B cell (primary cell): ENCODE results near the gene SCAMP5. TPM values are rescaled to one million over a fixed set of nuclear protein-coding genes. Genes with fewer than 3 reads are reported as not detected.

Source experiments
- ATAC-seq: fragments of 200-7000 bp; cut with Tn5 transposase; one replicate; pipeline ENCODE4 v1.10.0; 2021; ENCODE audit warnings: low read depth, mild to moderate bottlenecking, moderate number of reproducible peaks, moderate library complexity
- CTCF ChIA-PET: fragments of 350-600 bp; sonication (Branson Sonifier 250); formaldehyde crosslinking; loops from one replicate; lab custom pipeline; 2021; ENCODE audit warnings: antibody characterized with exemption, inconsistent platforms; lab: Charles Lee
- POLR2A ChIA-PET: fragments of 350-600 bp; sonication (Branson Sonifier 250); formaldehyde crosslinking; loops from one replicate; lab custom pipeline; 2021; ENCODE audit warnings: antibody characterized with exemption; lab: Charles Lee
- DNase-seq: peaks from one replicate; pipeline ENCODE4 v3.0.0; 2013
- H2AFZ ChIP-seq: 2 replicates; pipeline ENCODE4 v1.6.1; 2012; ENCODE audit warnings: mild to moderate bottlenecking, low read depth, low read length; ENCODE audit not compliant: insufficient read depth, poor library complexity, severe bottlenecking
- H3K27ac ChIP-seq, 2 donors: 1 replicate in 1 of 2; 2 replicates in 1 of 2; pipeline ENCODE4 v1.5.1; 2012 to 2013; ENCODE audit warnings: low read length in 2 of 2, mild to moderate bottlenecking in 2 of 2, moderate library complexity in 1 of 2
- H3K27me3 ChIP-seq, 4 experiments: fragments of 200-600 bp in 1 of 4; sonication (generic) in 1 of 4; replicated peaks in 1 of 4; 1 replicate in 2 of 4; 2 replicates in 2 of 4; pipeline versions ENCODE4 v1.6.1 to v1.7.0; 2013 to 2016; ENCODE audit warnings: low read length in 3 of 4, mild to moderate bottlenecking in 2 of 4, mixed read lengths in 1 of 4, moderate library complexity in 1 of 4; ENCODE audit not compliant: insufficient read depth in 4 of 4, control insufficient read depth in 3 of 4; ENCODE audit errors: control extremely low read depth in 1 of 4
- H3K36me3 ChIP-seq, 2 experiments: replicated peaks in 1 of 2; 1 replicate in 1 of 2; 2 replicates in 1 of 2; pipeline versions ENCODE4 v1.6.1 to v1.7.1; 2013; ENCODE audit warnings: low read length in 1 of 2; ENCODE audit not compliant: insufficient read depth in 2 of 2, control insufficient read depth in 1 of 2; ENCODE audit errors: control extremely low read depth in 1 of 2, extremely low read depth in 1 of 2
- H3K4me1 ChIP-seq, 2 donors: fragments of 200-600 bp in 1 of 2; sonication (generic) in 1 of 2; 1 replicate in 1 of 2; 2 replicates in 1 of 2; pipeline versions ENCODE4 v1.5.1 to v1.6.1; 2013 to 2017; ENCODE audit warnings: low read length in 2 of 2; ENCODE audit not compliant: control insufficient read depth in 2 of 2, insufficient read depth in 2 of 2
- H3K4me2 ChIP-seq: replicated peaks from 2 replicates; pipeline ENCODE3; 2012; ENCODE audit warnings: mild to moderate bottlenecking, low read depth, low read length; ENCODE audit not compliant: poor library complexity, severe bottlenecking
- H3K4me3 ChIP-seq, 5 experiments: fragments of 200-600 bp in 1 of 5; sonication (generic) in 1 of 5; 1 replicate in 3 of 5; 2 replicates in 2 of 5; pipeline versions ENCODE4 v1.5.1 to v1.7.0; 2011 to 2016; ENCODE audit warnings: low read length in 4 of 5, mild to moderate bottlenecking in 4 of 5, low read depth in 2 of 5, control low read depth in 1 of 5, moderate library complexity in 1 of 5; ENCODE audit not compliant: insufficient read depth in 1 of 5; ENCODE audit errors: control extremely low read depth in 1 of 5, extremely low read depth in 1 of 5
- H3K79me2 ChIP-seq: fragments of 200-600 bp; sonication (generic); one replicate; pipeline ENCODE4 v1.6.0; 2016; ENCODE audit warnings: low read length; ENCODE audit not compliant: control insufficient read depth, insufficient read depth
- H3K9ac ChIP-seq: fragments of 200-600 bp; sonication (generic); 2 replicates; pipeline ENCODE4 v1.6.1; 2017; ENCODE audit warnings: mild to moderate bottlenecking, low read length, moderate library complexity
- H3K9me3 ChIP-seq, 3 donors: one replicate each; pipeline versions ENCODE4 v1.6.1 to v1.7.1; 2013; ENCODE audit warnings: low read length in 2 of 3; ENCODE audit not compliant: control insufficient read depth in 2 of 3, insufficient read depth in 1 of 3; ENCODE audit errors: control extremely low read depth in 1 of 3
- H4K20me1 ChIP-seq: 2 replicates; pipeline ENCODE4 v1.6.0; 2012; ENCODE audit warnings: mild to moderate bottlenecking, low read length; ENCODE audit not compliant: insufficient read depth, control insufficient read depth, poor library complexity, severe bottlenecking
- H3K27ac Mint-ChIP-seq: one replicate; pipeline ENCODE4 v1.8.0; 2021; ENCODE audit warnings: mixed read lengths
- H3K27me3 Mint-ChIP-seq: one replicate; pipeline ENCODE4 v1.8.0; 2021; ENCODE audit warnings: mixed read lengths
- H3K4me1 Mint-ChIP-seq: one replicate; pipeline ENCODE4 v1.8.0; 2021; ENCODE audit warnings: mixed read lengths
- H3K4me3 Mint-ChIP-seq: one replicate; pipeline ENCODE4 v1.8.0; 2021; ENCODE audit warnings: mixed read lengths
- H3K9me3 Mint-ChIP-seq: one replicate; pipeline ENCODE4 v1.8.0; 2022; ENCODE audit warnings: mixed read lengths; ENCODE audit not compliant: insufficient read depth
- CTCF ChIP-seq: fragments of 200-600 bp; IDR thresholded peaks from one replicate; pipeline ENCODE4 v1.8.0; 2022; ENCODE audit warnings: antibody characterized with exemption, mild to moderate bottlenecking
- EZH2 ChIP-seq: IDR thresholded peaks from 2 replicates; pipeline ENCODE4 v1.6.1; 2012; ENCODE audit warnings: borderline replicate concordance, low read depth, mild to moderate bottlenecking, moderate library complexity, low read length; ENCODE audit not compliant: insufficient read depth, poor library complexity, severe bottlenecking
- WGBS: methylation state at CpG from one replicate; pipeline ENCODE4 v1.1.5; 2013; ENCODE audit warnings: missing lambda C conversion rate; ENCODE audit not compliant: insufficient coverage; 5-methylcytosine and 5-hydroxymethylcytosine counted together
- intact Hi-C: fragments of 100-400 bp; cut with micrococcal nuclease; formaldehyde crosslinking; loops from one replicate; pipeline ENCODE4 v1.10.0; 2022
- polyA plus RNA-seq: library from polyadenylated mRNA; depleted of rRNA; stranded (reverse); fragments of >200 nt; gene quantifications from 2 replicates; pipeline ENCODE4 v1.2.3, GENCODE V29; 2012
- total RNA-seq, 2 donors: library from RNA; stranded (reverse); fragments of 120-200 nt in 1 of 2; gene quantifications; 1 replicate in 1 of 2; 2 replicates in 1 of 2; pipeline versions ENCODE4 v1.2.3 to v1.2.4, GENCODE V29; 2013 to 2022

Gene SCAMP5
- total and polyA plus RNA-seq, 2 donors (not counting 1 experiment from before 2014, with no cell fraction given): 0.59 to 3.4 TPM

GRCh38 chr15:75025107-75025506, 29.7 kb downstream of the SCAMP5 start:
- intact Hi-C loops: loop anchor here (10.0 kb wide), 1 partner anchor 620 kb away; the partner anchor contains the start of genes IMP3 and SNX33
- DNase-seq: no peak
- CTCF ChIA-PET: interaction anchor here (1.2 to 10.4 kb wide), 6 partner anchors 9 to 254 kb away, joined by 3 to 170 read pairs (median 3); no protein-coding TSS in a partner anchor
- Mint-ChIP-seq H3K9me3 (no peaks in the 10 kb centered on the region), H3K27me3 (peaks cover 11% of the 10 kb centered on the region), H3K4me3 (peak overlapping the region; percentile 45), H3K27ac (peak overlapping the region; percentile 38), H3K4me1 (peaks cover 19% of the 10 kb centered on the region)
- Histone ChIP-seq H4K20me1 (peaks cover 12% of the 10 kb centered on the region), H3K36me3 (no peaks in the 10 kb centered on the region), H3K9ac (no peak overlapping the region), H3K4me1 (peaks cover 10 to 28% of the 10 kb centered on the region in 2 donors), H2AFZ (no peak overlapping the region), H3K9me3 (peaks cover 0 to 2% (median 0%) of the 10 kb centered on the region in 3 donors), H3K4me3 (no peak overlapping the region), H3K27me3 (peaks cover 0 to 19% (median 6%) of the 10 kb centered on the region in 4 experiments), H3K27ac (no peak overlapping the region), H3K79me2 (peaks cover 23% of the 10 kb centered on the region), H3K4me2 (no peak overlapping the region)
- POLR2A ChIA-PET: interaction anchor here (0.6 to 1.2 kb wide), 2 partner anchors 151 to 177 kb away, joined by 3 to 4 read pairs; partner anchors contain the start of gene C15orf39
- 32% methylated on average over 2 of the region's 3 CpGs for WGBS
- TF ChIP-seq EZH2: no peak
- no peak for TF ChIP-seq CTCF
- no peak for ATAC-seq
